ENCODE measurements around the gene TNFSF12.

TNFSF12 gene

DNA sequence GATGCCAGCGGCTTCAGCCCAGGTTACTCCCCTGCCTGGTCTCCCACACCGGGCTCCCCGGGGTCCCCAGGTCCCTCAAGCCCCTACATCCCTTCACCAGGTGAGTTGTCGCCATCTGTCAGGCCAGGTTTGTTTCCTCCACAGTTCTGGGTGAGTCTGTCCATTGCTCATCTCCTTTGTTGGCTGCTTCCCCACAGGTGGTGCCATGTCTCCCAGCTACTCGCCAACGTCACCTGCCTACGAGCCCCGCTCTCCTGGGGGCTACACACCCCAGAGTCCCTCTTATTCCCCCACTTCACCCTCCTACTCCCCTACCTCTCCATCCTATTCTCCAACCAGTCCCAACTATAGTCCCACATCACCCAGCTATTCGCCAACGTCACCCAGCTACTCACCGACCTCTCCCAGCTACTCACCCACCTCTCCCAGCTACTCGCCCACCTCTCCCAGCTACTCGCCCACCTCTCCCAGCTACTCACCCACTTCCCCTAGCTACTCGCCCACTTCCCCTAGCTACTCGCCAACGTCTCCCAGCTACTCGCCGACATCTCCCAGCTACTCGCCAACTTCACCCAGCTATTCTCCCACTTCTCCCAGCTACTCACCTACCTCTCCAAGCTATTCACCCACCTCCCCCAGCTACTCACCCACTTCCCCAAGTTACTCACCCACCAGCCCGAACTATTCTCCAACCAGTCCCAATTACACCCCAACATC, 35.9 kb upstream of the TNFSF12 start:
- TF ChIP-seq, protein P1, sequence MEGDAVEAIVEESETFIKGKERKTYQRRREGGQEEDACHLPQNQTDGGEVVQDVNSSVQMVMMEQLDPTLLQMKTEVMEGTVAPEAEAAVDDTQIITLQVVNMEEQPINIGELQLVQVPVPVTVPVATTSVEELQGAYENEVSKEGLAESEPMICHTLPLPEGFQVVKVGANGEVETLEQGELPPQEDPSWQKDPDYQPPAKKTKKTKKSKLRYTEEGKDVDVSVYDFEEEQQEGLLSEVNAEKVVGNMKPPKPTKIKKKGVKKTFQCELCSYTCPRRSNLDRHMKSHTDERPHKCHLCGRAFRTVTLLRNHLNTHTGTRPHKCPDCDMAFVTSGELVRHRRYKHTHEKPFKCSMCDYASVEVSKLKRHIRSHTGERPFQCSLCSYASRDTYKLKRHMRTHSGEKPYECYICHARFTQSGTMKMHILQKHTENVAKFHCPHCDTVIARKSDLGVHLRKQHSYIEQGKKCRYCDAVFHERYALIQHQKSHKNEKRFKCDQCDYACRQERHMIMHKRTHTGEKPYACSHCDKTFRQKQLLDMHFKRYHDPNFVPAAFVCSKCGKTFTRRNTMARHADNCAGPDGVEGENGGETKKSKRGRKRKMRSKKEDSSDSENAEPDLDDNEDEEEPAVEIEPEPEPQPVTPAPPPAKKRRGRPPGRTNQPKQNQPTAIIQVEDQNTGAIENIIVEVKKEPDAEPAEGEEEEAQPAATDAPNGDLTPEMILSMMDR (IDR thresholded peaks at IDR 0.05; ENCODE audit: low read depth, low read length, missing control alignments) = no peak
- no peaks in the 10 kb centered on the region for H3K27me3 ChIP-seq (replicated peaks)
- H3K27ac ChIP-seq = no peak overlapping the region
- no peak overlapping the region for H3K4me3 ChIP-seq (ENCODE audit: low read depth, low read length)
- in situ Hi-C loops (cut with HindIII; ENCODE audit: low pct_ligation_motif_present, low sequenced_read_pairs) = no loop called here
- H3K36me3 ChIP-seq (replicated peaks) = peaks cover 67% of the 10 kb centered on the region
- no peak for DNase-seq

DNA sequence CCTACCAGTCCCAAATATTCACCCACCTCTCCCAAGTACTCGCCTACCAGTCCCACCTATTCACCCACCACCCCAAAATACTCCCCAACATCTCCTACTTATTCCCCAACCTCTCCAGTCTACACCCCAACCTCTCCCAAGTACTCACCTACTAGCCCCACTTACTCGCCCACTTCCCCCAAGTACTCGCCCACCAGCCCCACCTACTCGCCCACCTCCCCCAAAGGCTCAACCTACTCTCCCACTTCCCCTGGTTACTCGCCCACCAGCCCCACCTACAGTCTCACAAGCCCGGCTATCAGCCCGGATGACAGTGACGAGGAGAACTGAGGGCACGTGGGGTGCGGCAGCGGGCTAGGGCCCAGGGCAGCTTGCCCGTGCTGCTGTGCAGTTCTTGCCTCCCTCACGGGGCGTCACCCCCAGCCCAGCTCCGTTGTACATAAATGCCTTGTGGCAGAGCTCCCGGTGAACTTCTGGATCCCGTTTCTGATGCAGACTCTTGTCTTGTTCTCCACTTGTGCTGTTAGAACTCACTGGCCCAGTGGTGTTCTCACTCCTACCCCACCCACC, 34.9 kb upstream of the TNFSF12 start:
- Histone ChIP-seq H3K36me3 (replicated peaks) (peaks cover 60% of the 10 kb centered on the region), H3K4me3 (ENCODE audit: low read depth, low read length) (no peak overlapping the region), H3K27ac (no peak overlapping the region), H3K27me3 (replicated peaks) (no peaks in the 10 kb centered on the region)
- in situ Hi-C loops (cut with HindIII; ENCODE audit: low pct_ligation_motif_present, low sequenced_read_pairs) = no loop called here
- DNase-seq = no peak
- TF ChIP-seq, protein P1 (IDR thresholded peaks at IDR 0.05; ENCODE audit: low read depth, low read length, missing control alignments) = no peak

DNA sequence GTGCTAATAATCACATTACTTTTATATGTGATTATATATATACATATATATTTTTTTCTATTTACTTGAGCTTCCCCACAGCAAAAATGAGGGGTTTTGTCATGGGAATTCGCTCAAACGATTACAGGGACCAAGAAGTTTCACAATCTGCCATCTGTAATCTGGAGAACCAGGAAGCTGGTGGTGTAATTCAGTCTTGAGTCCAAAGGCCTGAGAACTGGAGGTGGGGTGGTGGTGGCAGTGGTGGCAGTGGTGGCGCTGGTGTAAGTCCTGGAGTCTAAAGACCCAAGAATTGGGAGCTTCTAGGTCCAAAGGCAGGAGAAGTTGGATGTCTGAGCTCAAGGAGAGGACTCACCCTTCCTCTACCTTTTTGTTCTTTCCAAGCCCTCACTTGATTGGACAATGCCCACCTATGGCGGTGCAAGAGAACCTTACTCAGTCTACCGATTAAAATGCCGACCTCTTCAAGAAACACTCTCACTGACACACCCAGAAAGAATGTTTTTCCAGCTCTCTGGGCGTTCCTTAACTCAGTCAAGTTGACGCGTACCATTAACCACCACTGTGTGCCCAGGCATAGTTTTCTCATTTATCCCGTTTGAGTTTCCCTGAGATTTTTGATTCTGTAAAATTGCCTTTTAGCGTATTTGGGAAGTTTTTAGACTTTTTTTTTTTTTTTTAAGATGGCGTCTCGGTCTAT, 32.8 kb upstream of the TNFSF12 start:
- TF ChIP-seq, protein P1 (IDR thresholded peaks at IDR 0.05; ENCODE audit: low read depth, low read length, missing control alignments) = no peak
- H3K27me3 ChIP-seq (replicated peaks) = no peaks in the 10 kb centered on the region
- H3K27ac ChIP-seq = no peak overlapping the region
- H3K36me3 ChIP-seq (replicated peaks) = peaks cover 38% of the 10 kb centered on the region
- in situ Hi-C loops (cut with HindIII; ENCODE audit: low pct_ligation_motif_present, low sequenced_read_pairs) = no loop called here
- no peak overlapping the region for H3K4me3 ChIP-seq (ENCODE audit: low read depth, low read length)
- peak; percentile 15 for DNase-seq

DNA sequence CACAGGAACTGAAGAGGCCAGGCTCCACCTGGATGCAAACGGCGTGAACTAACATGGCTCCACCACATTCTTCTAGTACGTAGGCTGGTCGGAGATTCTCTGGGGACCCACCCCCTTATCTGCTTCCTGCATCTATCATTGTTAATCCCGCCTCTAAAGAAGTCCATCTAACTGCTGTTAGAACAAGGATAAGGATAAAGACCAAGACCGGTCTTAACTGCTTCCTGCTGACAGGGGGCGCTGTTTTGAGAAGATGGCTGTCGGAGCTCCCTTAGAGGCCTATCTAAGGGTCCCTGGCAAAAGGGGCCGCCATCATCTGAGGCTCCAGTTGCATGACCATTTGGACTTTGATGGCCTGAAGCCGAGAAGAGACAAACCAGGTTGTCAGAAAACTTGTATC, 25.8 kb upstream of the TNFSF12 start:
- Histone ChIP-seq H3K4me3 (ENCODE audit: low read depth, low read length) (no peak overlapping the region), H3K36me3 (replicated peaks) (no peaks in the 10 kb centered on the region), H3K27ac (no peak overlapping the region), H3K27me3 (replicated peaks) (no peaks in the 10 kb centered on the region)
- TF ChIP-seq, protein P1 (IDR thresholded peaks at IDR 0.05; ENCODE audit: low read depth, low read length, missing control alignments) = peak; percentile 55
- no peak for DNase-seq
- in situ Hi-C loops (cut with HindIII; ENCODE audit: low pct_ligation_motif_present, low sequenced_read_pairs) = no loop called here

DNA sequence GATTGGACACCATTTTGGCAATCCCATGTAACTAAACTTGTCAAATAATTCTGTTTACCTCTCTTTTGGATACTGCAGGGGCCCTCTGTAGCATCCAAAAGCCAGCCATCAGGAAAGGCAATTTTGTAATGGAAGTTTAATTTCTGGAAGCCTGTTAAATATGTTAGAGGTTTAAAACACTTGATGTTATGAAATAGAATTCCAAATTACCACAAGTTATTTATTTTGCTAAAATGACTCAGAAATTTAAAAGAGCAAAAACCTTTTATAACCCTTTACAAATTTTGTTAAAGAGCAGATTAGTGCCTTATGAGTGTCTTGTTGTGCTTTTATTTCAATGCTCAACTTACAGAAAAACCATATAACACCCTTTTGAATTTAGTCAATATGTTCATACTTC, 20.0 kb upstream of the TNFSF12 start:
- TF ChIP-seq, protein P1 (IDR thresholded peaks at IDR 0.05; ENCODE audit: low read depth, low read length, missing control alignments) = no peak
- Histone ChIP-seq H3K27me3 (replicated peaks) (no peaks in the 10 kb centered on the region), H3K4me3 (ENCODE audit: low read depth, low read length) (no peak overlapping the region), H3K27ac (no peak overlapping the region), H3K36me3 (replicated peaks) (no peaks in the 10 kb centered on the region)
- DNase-seq = no peak
- in situ Hi-C loops (cut with HindIII; ENCODE audit: low pct_ligation_motif_present, low sequenced_read_pairs) = no loop called here

All from brain microvascular endothelial cell (primary cell).